ENCODE results near the gene KDF1.

KDF1 gene

GRCh38 chr1:26915204-26915842, 44.9 kb downstream of the KDF1 start:
- no peak for DNase-seq (ENCODE audit: low spot score)

GRCh38 chr1:26913754-26914619, 46.3 kb downstream of the KDF1 start, which contains the start of gene NR0B2:
TSS of gene NR0B2 (minus strand) at chr1:26913975. CDS start at chr1:26913940, 35 bp downstream.
- DNase-seq (ENCODE audit: low spot score): no peak

- no peak for DNase-seq (ENCODE audit: low spot score)
Measured at GRCh38 chr1:26913389-26913753, 46.9 kb downstream of the KDF1 start.

GRCh38 chr1:26912147-26912490, 48.1 kb downstream of the KDF1 start:
- no peak for DNase-seq (ENCODE audit: low spot score)

- DNase-seq (ENCODE audit: low spot score): no peak
Measured at GRCh38 chr1:26911399-26912146, 48.7 kb downstream of the KDF1 start.

- no peak for DNase-seq (ENCODE audit: low spot score)
Measured at GRCh38 chr1:26910343-26911160, 49.7 kb downstream of the KDF1 start.

- no peak for DNase-seq (ENCODE audit: low spot score)
Measured at GRCh38 chr1:26909951-26910342, 50.3 kb downstream of the KDF1 start.

- peak; percentile 92 for DNase-seq (ENCODE audit: low spot score)
Measured at GRCh38 chr1:26907071-26907917, 53.0 kb downstream of the KDF1 start.

- DNase-seq (ENCODE audit: low spot score): no peak
Measured at GRCh38 chr1:26900815-26901511, 59.3 kb downstream of the KDF1 start.

GRCh38 chr1:26900001-26900814, 60.1 kb downstream of the KDF1 start, which contains the start of gene GPATCH3:
TSS of gene GPATCH3 (minus strand) at chr1:26900467. CDS start at chr1:26900442, 25 bp downstream.
- peak; percentile 95 for DNase-seq (ENCODE audit: low spot score)

Measured in AG20443 (cell line).